ENCODE data around the gene IRX5.

GRCh38 chr16:54962045-54962444 is 31.4 kb downstream of the IRX5 start:
- TF ChIP-seq CTCF (IDR thresholded peaks at IDR 0.05 in 8 of 11, conservative IDR thresholded peaks at IDR 0.05 in 3 of 11) = no peak
- no peak for TF ChIP-seq POLR2AphosphoS5 (IDR thresholded peaks at IDR 0.05)

All from spleen (tissue), 7 donors.